GM21576 (cell line): ENCODE measurements around the gene TMEM256.

Experiments
- ATAC-seq: cut with Tn5 transposase; IDR thresholded peaks from one replicate; pipeline ENCODE4 v1.9.1; 2021; ENCODE audit warnings: mild to moderate bottlenecking, moderate library complexity; ENCODE audit not compliant: unreplicated experiment

TMEM256 gene

GRCh38 chr17:7408863-7409262 is 5.0 kb upstream of the TMEM256 start:
- no peak for ATAC-seq

GRCh38 chr17:7408252-7408727 is 4.4 kb upstream of the TMEM256 start:
- ATAC-seq, result no peak

- no peak for ATAC-seq
These were observed 3.8 kb upstream of the TMEM256 start, which contains the start of gene NLGN2 for GRCh38 chr17:7407485-7408251. Gene NLGN2 (plus strand): TSS chr17:7407845. CDS start chr17:7408256, 411 bp downstream.

GRCh38 chr17:7407082-7407481 is 3.2 kb upstream of the TMEM256 start:
- ATAC-seq, result no peak

GRCh38 chr17:7406235-7406825 is 2.4 kb upstream of the TMEM256 start:
- no peak for ATAC-seq

- ATAC-seq, result no peak
These were observed 1.7 kb upstream of the TMEM256 start for GRCh38 chr17:7405350-7406234.

GRCh38 chr17:7404737-7405349 is 946 bp upstream of the TMEM256 start:
- no peak for ATAC-seq

GRCh38 chr17:7403727-7403976 is 245 bp downstream of the TMEM256 start:
- no peak for ATAC-seq

- ATAC-seq, result no peak
These were observed 712 bp downstream of the TMEM256 start for GRCh38 chr17:7403043-7403726.

GRCh38 chr17:7398612-7399011 is 5.3 kb downstream of the TMEM256 start:
- no peak for ATAC-seq

GRCh38 chr17:7396147-7396546 is 7.8 kb downstream of the TMEM256 start:
- ATAC-seq, result no peak

- ATAC-seq, result peak; percentile 69
These were observed 9.3 kb downstream of the TMEM256 start, which contains the start of gene PLSCR3 for GRCh38 chr17:7394452-7395191. Gene PLSCR3 (minus strand): TSS chr17:7394525. CDS start chr17:7394110, 415 bp downstream.

- peak; percentile 35 for ATAC-seq
These were observed 10.1 kb downstream of the TMEM256 start for GRCh38 chr17:7393613-7394451.

GRCh38 chr17:7392696-7393612 is 10.9 kb downstream of the TMEM256 start:
- ATAC-seq, result no peak

- no peak for ATAC-seq
These were observed 12.6 kb downstream of the TMEM256 start for GRCh38 chr17:7391307-7391706.

- no peak for ATAC-seq
These were observed 13.7 kb downstream of the TMEM256 start for GRCh38 chr17:7389924-7390910.

GRCh38 chr17:7388856-7389255 is 15.0 kb downstream of the TMEM256 start:
- no peak for ATAC-seq
